Liver (tissue), 9 donors: ENCODE measurements around the gene NR4A2. TPM values are rescaled to one million over a fixed set of nuclear protein-coding genes. Genes with fewer than 3 reads are reported as not detected.

ENCODE experiments used
- DNase-seq: peaks from one replicate; pipeline ENCODE4 v3.0.0-alpha.2; 2017; ENCODE audit warnings: low spot score
- H3K27ac ChIP-seq, 2 donors: one replicate each; pipeline ENCODE4 v1.7.0; 2013; ENCODE audit warnings: inconsistent platforms in 2 of 2, low read length in 2 of 2, control low read depth in 1 of 2, low read depth in 1 of 2, mild to moderate bottlenecking in 1 of 2
- H3K27me3 ChIP-seq, 4 donors: one replicate each; pipeline versions ENCODE4 v1.6.1 to v1.7.0; 2013; ENCODE audit warnings: low read length in 3 of 4, inconsistent platforms in 1 of 4, mild to moderate bottlenecking in 1 of 4, moderate library complexity in 1 of 4; ENCODE audit not compliant: control insufficient read depth in 4 of 4, insufficient read depth in 4 of 4
- H3K36me3 ChIP-seq, 4 donors: one replicate each; pipeline versions ENCODE4 v1.6.1 to v1.7.0; 2013; ENCODE audit warnings: low read length in 3 of 4, mild to moderate bottlenecking in 3 of 4, low read depth in 1 of 4, moderate library complexity in 1 of 4; ENCODE audit not compliant: control insufficient read depth in 4 of 4, insufficient read depth in 3 of 4
- H3K4me1 ChIP-seq, 4 donors: one replicate each; pipeline versions ENCODE4 v1.6.1 to v1.7.0; 2013; ENCODE audit warnings: low read length in 3 of 4, mild to moderate bottlenecking in 3 of 4, moderate library complexity in 1 of 4; ENCODE audit not compliant: control insufficient read depth in 4 of 4, insufficient read depth in 4 of 4
- H3K4me3 ChIP-seq, 3 donors: one replicate each; pipeline versions ENCODE4 v1.6.1 to v1.7.0; 2013; ENCODE audit warnings: low read length in 3 of 3, control low read depth in 1 of 3, low read depth in 1 of 3, mild to moderate bottlenecking in 1 of 3
- H3K9ac ChIP-seq, 2 donors: one replicate each; pipeline ENCODE4 v1.7.0; 2013; ENCODE audit warnings: low read length in 2 of 2, mild to moderate bottlenecking in 2 of 2, moderate library complexity in 2 of 2, control low read depth in 1 of 2, low read depth in 1 of 2
- H3K9me3 ChIP-seq, 4 donors: one replicate each; pipeline versions ENCODE4 v1.6.1 to v1.7.0; 2013; ENCODE audit warnings: low read length in 3 of 4; ENCODE audit not compliant: control insufficient read depth in 4 of 4
- ATF3 ChIP-seq: IDR thresholded peaks from 2 replicates; pipeline ENCODE4 v1.6.1; 2016; ENCODE audit warnings: antibody characterized with exemption
- EGR1 ChIP-seq, 2 donors: IDR thresholded peaks; 2 replicates each; pipeline ENCODE4 v1.6.1; 2016 to 2018; ENCODE audit warnings: antibody characterized with exemption in 2 of 2, low read depth in 2 of 2
- FOXA1 ChIP-seq: IDR thresholded peaks from 2 replicates; pipeline ENCODE4 v1.6.1; 2016; ENCODE audit warnings: antibody characterized with exemption
- FOXA2 ChIP-seq: IDR thresholded peaks from 2 replicates; pipeline ENCODE4 v1.6.1; 2016; ENCODE audit warnings: antibody characterized with exemption
- GABPA ChIP-seq, 2 donors: IDR thresholded peaks in 1 of 2; conservative IDR thresholded peaks in 1 of 2; 2 replicates each; pipeline ENCODE4 v1.6.1; 2016; ENCODE audit warnings: antibody characterized with exemption in 2 of 2, mild to moderate bottlenecking in 1 of 2, moderate library complexity in 1 of 2
- JUND ChIP-seq, 2 donors: IDR thresholded peaks; 2 replicates each; pipeline ENCODE4 v1.6.1; 2016; ENCODE audit warnings: antibody characterized with exemption in 2 of 2
- MAX ChIP-seq: IDR thresholded peaks from 2 replicates; pipeline ENCODE4 v1.6.1; 2016; ENCODE audit warnings: antibody characterized with exemption
- NR2F2 ChIP-seq: IDR thresholded peaks from 2 replicates; pipeline ENCODE4 v1.6.1; 2016; ENCODE audit warnings: antibody characterized with exemption
- RXRA ChIP-seq, 2 donors: IDR thresholded peaks; 2 replicates each; pipeline ENCODE4 v1.6.1; 2017 to 2018; ENCODE audit warnings: antibody characterized with exemption in 2 of 2, mild to moderate bottlenecking in 1 of 2
- SP1 ChIP-seq: IDR thresholded peaks from 2 replicates; pipeline ENCODE4 v1.6.1; 2018; ENCODE audit warnings: antibody characterized with exemption, mild to moderate bottlenecking
- TAF1 ChIP-seq: conservative IDR thresholded peaks from 2 replicates; pipeline ENCODE4 v1.6.1; 2016; ENCODE audit warnings: antibody characterized with exemption, mild to moderate bottlenecking
- YY1 ChIP-seq: IDR thresholded peaks from 2 replicates; pipeline ENCODE4 v1.6.1; 2016; ENCODE audit warnings: antibody characterized with exemption, mild to moderate bottlenecking
- WGBS: extraction: QIAGEN DNeasy Blood & Tissue Kit; methylation state at CpG from one replicate; pipeline ENCODE4 v1.1.7; 2013; 5-methylcytosine and 5-hydroxymethylcytosine counted together
- polyA plus RNA-seq, 2 donors: library from polyadenylated mRNA; stranded (reverse) in 1 of 2; unstranded in 1 of 2; fragments of 200-250 nt in 1 of 2; fragments of >200 nt in 1 of 2; fragmentation: Nextera tagmentation in 1 of 2; extraction: Ambion mirVana in 1 of 2; gene quantifications; one replicate each; pipeline versions ENCODE4 v1.2.1 to v1.2.3, GENCODE V29; 2013 to 2015
- total RNA-seq, 2 donors: library from RNA; depleted of rRNA; stranded (reverse); fragments of >200 nt; gene quantifications; one replicate each; pipeline ENCODE4 v1.2.3, GENCODE V29; 2014
- TF ChIP-seq, protein P1 (sequence below): IDR thresholded peaks from 2 replicates; pipeline ENCODE4 v1.6.1; 2016; ENCODE audit warnings: antibody characterized with exemption
- TF ChIP-seq, protein P2 (sequence below): IDR thresholded peaks from 2 replicates; pipeline ENCODE4 v1.6.1; 2016; ENCODE audit warnings: antibody characterized with exemption, mild to moderate bottlenecking
- TF ChIP-seq, protein P3 (sequence below): fragments of 150-350 bp; IDR thresholded peaks from 2 replicates; pipeline ENCODE4 v1.5.1; 2017; ENCODE audit warnings: improper control_type of control experiment, low read depth, low read length; ENCODE audit not compliant: missing input control
- donor health status: healthy.
- donor health status: healthy.
- donor health status: healthy.
- donor health status: healthy.
- donor health status: healthy.

The NR4A2 gene
- total and polyA plus RNA-seq, 4 donors: 0.08 to 0.96 (median 0.25) TPM

- DNase-seq: no peak
Observed at GRCh38 chr2:156327835-156328695, 4.5 kb downstream of the NR4A2 start.

DNA sequence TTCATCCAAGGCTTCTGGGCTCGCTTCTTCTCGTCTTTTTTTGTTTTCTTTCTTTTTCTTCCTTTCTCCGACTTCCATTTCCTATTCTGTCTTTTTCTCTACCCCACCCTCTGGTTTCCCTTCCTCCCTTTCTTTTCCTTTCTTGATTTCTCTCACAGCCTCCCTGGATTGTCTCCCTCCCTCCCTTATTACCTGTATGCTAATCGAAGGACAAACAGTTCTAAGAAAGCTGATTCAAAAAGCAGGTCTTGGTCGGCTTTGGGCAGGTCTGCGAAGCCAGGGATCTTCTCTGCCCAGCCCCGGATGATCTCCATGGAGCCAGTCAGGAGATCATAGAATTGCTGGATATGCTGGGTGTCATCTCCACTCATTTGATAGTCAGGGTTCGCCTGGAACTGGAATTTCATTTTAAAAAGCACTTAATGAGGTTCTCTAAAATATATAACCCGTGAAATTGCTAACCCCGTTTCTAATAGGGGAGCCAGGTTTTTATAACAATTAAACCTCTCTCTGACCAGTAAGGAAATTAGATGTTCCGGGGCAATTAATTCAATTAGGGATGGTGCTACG lies 5.9 kb downstream of the NR4A2 start:
- Histone ChIP-seq H3K36me3 (peaks cover 0 to 31% (median 2%) of the 10 kb centered on the region in 4 donors), H3K9me3 (peaks cover 0 to 7% (median 2%) of the 10 kb centered on the region in 4 donors), H3K27ac (no peak overlapping the region), H3K27me3 (peaks cover 0 to 4% (median 1%) of the 10 kb centered on the region in 4 donors), H3K9ac (no peak overlapping the region), H3K4me3 (no peak overlapping the region), H3K4me1 (peaks cover under 1 to 15% (median 10%) of the 10 kb centered on the region in 4 donors)
- no peak for DNase-seq
- no peak for TF ChIP-seq JUND (IDR thresholded peaks at IDR 0.05)
- TF ChIP-seq, protein P1, sequence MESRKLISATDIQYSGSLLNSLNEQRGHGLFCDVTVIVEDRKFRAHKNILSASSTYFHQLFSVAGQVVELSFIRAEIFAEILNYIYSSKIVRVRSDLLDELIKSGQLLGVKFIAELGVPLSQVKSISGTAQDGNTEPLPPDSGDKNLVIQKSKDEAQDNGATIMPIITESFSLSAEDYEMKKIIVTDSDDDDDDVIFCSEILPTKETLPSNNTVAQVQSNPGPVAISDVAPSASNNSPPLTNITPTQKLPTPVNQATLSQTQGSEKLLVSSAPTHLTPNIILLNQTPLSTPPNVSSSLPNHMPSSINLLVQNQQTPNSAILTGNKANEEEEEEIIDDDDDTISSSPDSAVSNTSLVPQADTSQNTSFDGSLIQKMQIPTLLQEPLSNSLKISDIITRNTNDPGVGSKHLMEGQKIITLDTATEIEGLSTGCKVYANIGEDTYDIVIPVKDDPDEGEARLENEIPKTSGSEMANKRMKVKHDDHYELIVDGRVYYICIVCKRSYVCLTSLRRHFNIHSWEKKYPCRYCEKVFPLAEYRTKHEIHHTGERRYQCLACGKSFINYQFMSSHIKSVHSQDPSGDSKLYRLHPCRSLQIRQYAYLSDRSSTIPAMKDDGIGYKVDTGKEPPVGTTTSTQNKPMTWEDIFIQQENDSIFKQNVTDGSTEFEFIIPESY: no peak
- WGBS: 86% methylated on average over 12 of the region's 12 CpGs

More at GRCh38 chr2:156327835-156328695, 4.5 kb downstream of the NR4A2 start:
- Histone ChIP-seq H3K27me3 (peaks cover 0 to 2% (median 0%) of the 10 kb centered on the region in 4 donors), H3K4me3 (no peak overlapping the region), H3K9me3 (peaks cover 0 to under 1% (median 0%) of the 10 kb centered on the region in 4 donors), H3K36me3 (peaks cover 0 to 31% (median 2%) of the 10 kb centered on the region in 4 donors), H3K9ac (no peak overlapping the region), H3K27ac (no peak overlapping the region), H3K4me1 (peaks cover 0 to 8% (median 4%) of the 10 kb centered on the region in 4 donors)
- 85% methylated on average over 38 of the region's 38 CpGs for WGBS
- TF ChIP-seq TAF1 (no peak), RXRA (IDR thresholded peaks at IDR 0.05) (no peak), MAX (no peak), ATF3 (no peak), YY1 (no peak), EGR1 (IDR thresholded peaks at IDR 0.05; ENCODE audit: low read depth in 2 of 2) (no peak)

DNA sequence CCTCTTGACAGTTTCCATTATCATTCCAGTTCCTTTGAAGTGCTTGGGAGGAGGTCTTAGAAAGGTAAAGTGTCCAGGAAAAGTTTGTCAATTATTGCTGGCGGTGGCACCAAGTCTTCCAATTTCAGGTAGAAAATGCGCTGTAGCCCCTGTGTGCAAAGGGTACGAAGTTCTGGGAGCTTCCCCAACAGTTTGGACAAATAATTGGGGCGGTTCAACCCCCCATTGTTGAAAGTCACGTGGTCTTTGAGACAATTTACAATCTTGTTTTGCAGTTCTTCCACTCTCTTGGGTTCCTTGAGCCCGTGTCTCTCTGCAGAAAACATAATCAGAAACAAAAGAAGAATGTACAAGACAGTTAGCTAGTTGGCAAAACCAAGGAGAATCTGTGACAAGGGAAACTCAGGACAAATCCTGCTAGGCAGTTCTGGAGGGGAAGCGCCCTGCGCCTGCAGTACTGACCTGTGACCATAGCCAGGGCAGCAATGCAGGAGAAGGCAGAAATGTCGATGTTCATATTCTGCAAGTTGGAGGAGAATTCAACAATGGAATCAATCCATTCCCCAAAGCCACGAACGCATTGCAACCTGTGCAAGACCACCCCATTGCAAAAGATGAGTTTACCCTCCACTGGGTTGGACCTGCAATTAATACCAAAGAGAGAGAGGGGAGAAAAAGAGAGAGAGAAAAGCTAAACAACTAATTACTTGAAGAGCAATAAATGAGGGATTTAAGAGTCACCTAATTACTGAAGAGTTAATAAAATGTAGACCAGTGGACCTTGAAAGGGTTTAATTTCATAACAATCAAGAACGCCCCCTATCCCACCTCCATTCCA lies 6.6 kb downstream of the NR4A2 start:
- DNase-seq: no peak
- 90% methylated on average over 12 of the region's 12 CpGs for WGBS
- no peak overlapping the region for H3K4me3 ChIP-seq
- H3K9me3 ChIP-seq: peaks cover 0 to 7% (median 2%) of the 10 kb centered on the region in 4 donors
- H3K9ac ChIP-seq: no peak overlapping the region
- no peak overlapping the region for H3K27ac ChIP-seq
- peaks cover 0 to 31% (median 2%) of the 10 kb centered on the region in 4 donors for H3K36me3 ChIP-seq
- peaks cover 0 to 4% (median 1%) of the 10 kb centered on the region in 4 donors for H3K27me3 ChIP-seq
- peaks cover 8 to 20% (median 16%) of the 10 kb centered on the region in 4 donors for H3K4me1 ChIP-seq
- TF ChIP-seq TAF1 (no peak), NR2F2 (no peak), YY1 (no peak), FOXA2 (no peak), JUND (IDR thresholded peaks at IDR 0.05) (no peak), MAX (no peak), RXRA (IDR thresholded peaks at IDR 0.05) (no peak), FOXA1 (no peak), GABPA (IDR thresholded peaks at IDR 0.05 in 1 of 2, conservative IDR thresholded peaks at IDR 0.05 in 1 of 2) (no peak), SP1 (no peak)
- TF ChIP-seq, protein P2, sequence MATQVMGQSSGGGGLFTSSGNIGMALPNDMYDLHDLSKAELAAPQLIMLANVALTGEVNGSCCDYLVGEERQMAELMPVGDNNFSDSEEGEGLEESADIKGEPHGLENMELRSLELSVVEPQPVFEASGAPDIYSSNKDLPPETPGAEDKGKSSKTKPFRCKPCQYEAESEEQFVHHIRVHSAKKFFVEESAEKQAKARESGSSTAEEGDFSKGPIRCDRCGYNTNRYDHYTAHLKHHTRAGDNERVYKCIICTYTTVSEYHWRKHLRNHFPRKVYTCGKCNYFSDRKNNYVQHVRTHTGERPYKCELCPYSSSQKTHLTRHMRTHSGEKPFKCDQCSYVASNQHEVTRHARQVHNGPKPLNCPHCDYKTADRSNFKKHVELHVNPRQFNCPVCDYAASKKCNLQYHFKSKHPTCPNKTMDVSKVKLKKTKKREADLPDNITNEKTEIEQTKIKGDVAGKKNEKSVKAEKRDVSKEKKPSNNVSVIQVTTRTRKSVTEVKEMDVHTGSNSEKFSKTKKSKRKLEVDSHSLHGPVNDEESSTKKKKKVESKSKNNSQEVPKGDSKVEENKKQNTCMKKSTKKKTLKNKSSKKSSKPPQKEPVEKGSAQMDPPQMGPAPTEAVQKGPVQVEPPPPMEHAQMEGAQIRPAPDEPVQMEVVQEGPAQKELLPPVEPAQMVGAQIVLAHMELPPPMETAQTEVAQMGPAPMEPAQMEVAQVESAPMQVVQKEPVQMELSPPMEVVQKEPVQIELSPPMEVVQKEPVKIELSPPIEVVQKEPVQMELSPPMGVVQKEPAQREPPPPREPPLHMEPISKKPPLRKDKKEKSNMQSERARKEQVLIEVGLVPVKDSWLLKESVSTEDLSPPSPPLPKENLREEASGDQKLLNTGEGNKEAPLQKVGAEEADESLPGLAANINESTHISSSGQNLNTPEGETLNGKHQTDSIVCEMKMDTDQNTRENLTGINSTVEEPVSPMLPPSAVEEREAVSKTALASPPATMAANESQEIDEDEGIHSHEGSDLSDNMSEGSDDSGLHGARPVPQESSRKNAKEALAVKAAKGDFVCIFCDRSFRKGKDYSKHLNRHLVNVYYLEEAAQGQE: no peak
- TF ChIP-seq, protein P3, sequence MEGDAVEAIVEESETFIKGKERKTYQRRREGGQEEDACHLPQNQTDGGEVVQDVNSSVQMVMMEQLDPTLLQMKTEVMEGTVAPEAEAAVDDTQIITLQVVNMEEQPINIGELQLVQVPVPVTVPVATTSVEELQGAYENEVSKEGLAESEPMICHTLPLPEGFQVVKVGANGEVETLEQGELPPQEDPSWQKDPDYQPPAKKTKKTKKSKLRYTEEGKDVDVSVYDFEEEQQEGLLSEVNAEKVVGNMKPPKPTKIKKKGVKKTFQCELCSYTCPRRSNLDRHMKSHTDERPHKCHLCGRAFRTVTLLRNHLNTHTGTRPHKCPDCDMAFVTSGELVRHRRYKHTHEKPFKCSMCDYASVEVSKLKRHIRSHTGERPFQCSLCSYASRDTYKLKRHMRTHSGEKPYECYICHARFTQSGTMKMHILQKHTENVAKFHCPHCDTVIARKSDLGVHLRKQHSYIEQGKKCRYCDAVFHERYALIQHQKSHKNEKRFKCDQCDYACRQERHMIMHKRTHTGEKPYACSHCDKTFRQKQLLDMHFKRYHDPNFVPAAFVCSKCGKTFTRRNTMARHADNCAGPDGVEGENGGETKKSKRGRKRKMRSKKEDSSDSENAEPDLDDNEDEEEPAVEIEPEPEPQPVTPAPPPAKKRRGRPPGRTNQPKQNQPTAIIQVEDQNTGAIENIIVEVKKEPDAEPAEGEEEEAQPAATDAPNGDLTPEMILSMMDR: no peak
